ENCODE data around the gene KCNK13. TPM values are rescaled to one million over a fixed set of nuclear protein-coding genes. Genes with fewer than 3 reads are reported as not detected.

The KCNK13 gene
- polyA plus RNA-seq, 1 of the 3 experiments (the other 2 are of a cell fraction) = not detected

DNA sequence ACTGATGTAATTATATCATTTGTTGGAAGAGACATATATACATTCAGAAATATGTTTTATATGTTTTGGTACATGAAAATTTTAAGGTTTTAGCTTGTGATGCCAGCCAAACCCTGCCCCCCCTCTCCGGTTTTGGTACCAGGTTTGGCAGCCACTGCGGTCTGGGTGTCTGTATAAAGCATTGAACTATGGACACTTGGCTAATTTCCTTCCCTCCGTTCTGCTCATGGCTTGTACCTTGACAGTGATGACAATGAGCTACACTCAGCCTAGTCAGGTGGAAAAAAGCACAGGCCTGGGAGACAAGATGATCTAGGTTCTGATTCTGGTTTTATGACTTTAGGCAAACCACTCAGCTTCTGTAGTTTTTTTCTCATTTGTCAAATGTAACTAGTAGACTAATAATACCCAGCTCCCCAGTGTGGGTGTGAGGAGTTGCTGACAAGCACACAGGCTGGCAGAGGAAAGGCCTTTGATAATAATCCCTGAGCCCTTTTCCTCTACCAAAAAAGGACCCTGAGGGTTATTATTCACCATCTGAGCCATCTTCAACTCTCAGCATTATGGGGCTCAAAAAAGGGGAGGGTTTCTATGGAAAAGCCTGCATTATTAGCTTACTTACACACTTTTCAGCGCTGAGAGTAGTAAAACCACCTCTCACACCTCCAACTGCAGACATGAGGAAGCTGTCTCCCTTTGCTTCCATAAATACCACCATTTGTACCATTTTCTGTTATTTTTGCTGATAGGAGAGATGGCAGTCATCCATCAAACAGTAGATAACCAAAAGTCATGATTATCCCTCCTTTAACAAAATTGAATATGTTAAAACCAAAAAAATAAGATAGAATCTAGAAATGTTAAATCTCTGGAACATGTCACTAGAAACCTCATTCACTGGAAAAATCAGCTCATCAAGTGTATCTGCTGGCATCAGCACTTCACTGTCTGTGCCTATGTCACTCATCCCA lies 118.3 kb downstream of the KCNK13 start:
- peak; percentile 43 for DNase-seq
- no peaks in the 10 kb centered on the region for H3K79me2 ChIP-seq (ENCODE audit: insufficient read depth)
- H2AFZ ChIP-seq (ENCODE audit: low read depth) = no peak overlapping the region
- no peaks in the 10 kb centered on the region for H3K36me3 ChIP-seq (replicated peaks in 1 of 2; ENCODE audit: control insufficient read depth in 1 of 2, insufficient read depth in 2 of 2, low read length in 1 of 2)
- H3K4me2 ChIP-seq = no peak overlapping the region
- H3K9ac ChIP-seq = no peak overlapping the region
- H3K27me3 ChIP-seq (ENCODE audit: insufficient read depth) = no peaks in the 10 kb centered on the region; the same call in 1 of the 2 replicates
- H3F3A ChIP-seq (replicated peaks; ENCODE audit: insufficient read depth) = peaks cover 3% of the 10 kb centered on the region
- CTCF ChIA-PET = interaction anchor here (0.6 to 2.3 kb wide), 10 partner anchors 8 to 584 kb away, joined by 3 to 8 read pairs (median 4); no protein-coding TSS in a partner anchor
- POLR2A ChIA-PET = no interaction called here
- H3K4me1 ChIP-seq (ENCODE audit: control insufficient read depth in 1 of 2, insufficient read depth in 2 of 2, low read depth in 1 of 2, low read length in 1 of 2) = peaks cover 0 to 8% of the 10 kb centered on the region in 2 experiments; a peak in 2 of 4 replicates
- no peaks in the 10 kb centered on the region for H4K20me1 ChIP-seq (ENCODE audit: insufficient read depth)
- TF ChIP-seq RAD21 (IDR thresholded peaks at IDR 0.05; ENCODE audit: low read length) (no peak), ELF1 (IDR thresholded peaks at IDR 0.05) (no peak), RCOR1 (IDR thresholded peaks at IDR 0.05; ENCODE audit: low read length) (peak; percentile 73), EP300 (IDR thresholded peaks at IDR 0.05; ENCODE audit: borderline replicate concordance in 1 of 2, low read depth in 1 of 2, low read length in 1 of 2) (peak in 1 of 2 experiments; percentile 55; a peak in 2 of 4 replicates), GATA2 (CRISPR knock-in tag; IDR thresholded peaks at IDR 0.05) (peak; percentile 86)
- no peaks in the 10 kb centered on the region for H3K9me3 ChIP-seq
- 59% methylated on average over 4 of the region's 4 CpGs for WGBS (ENCODE audit: low lambda C conversion rate)
- H3K4me3 ChIP-seq (ENCODE audit: low read depth in 2 of 2, low read length in 1 of 2) = no peak overlapping the region
- H3K9me2 ChIP-seq = no peaks in the 10 kb centered on the region
- H3K27ac ChIP-seq (ENCODE audit: low read depth in 2 of 2, low read length in 1 of 2) = peak overlapping the region in 1 of 2 experiments; percentile 55; a peak in 2 of 4 replicates

GRCh38 chr14:90184094-90184493 lies 122.3 kb downstream of the KCNK13 start:
- H2AFZ ChIP-seq (ENCODE audit: low read depth) = no peak overlapping the region
- H3K9me2 ChIP-seq = no peaks in the 10 kb centered on the region
- no peaks in the 10 kb centered on the region for H3K79me2 ChIP-seq (ENCODE audit: insufficient read depth)
- H3K27ac ChIP-seq (ENCODE audit: low read depth in 2 of 2, low read length in 1 of 2) = no peak overlapping the region
- peaks cover 0 to 8% of the 10 kb centered on the region in 2 experiments; a peak in 2 of 4 replicates for H3K4me1 ChIP-seq (ENCODE audit: control insufficient read depth in 1 of 2, insufficient read depth in 2 of 2, low read depth in 1 of 2, low read length in 1 of 2)
- H3K4me3 ChIP-seq (ENCODE audit: low read depth in 2 of 2, low read length in 1 of 2) = no peak overlapping the region
- H3K36me3 ChIP-seq (replicated peaks in 1 of 2; ENCODE audit: control insufficient read depth in 1 of 2, insufficient read depth in 2 of 2, low read length in 1 of 2) = no peaks in the 10 kb centered on the region
- H3K9me3 ChIP-seq = no peaks in the 10 kb centered on the region
- ChIA-PET CTCF (no interaction called here), POLR2A (no interaction called here)
- no peaks in the 10 kb centered on the region for H3F3A ChIP-seq (replicated peaks; ENCODE audit: insufficient read depth)
- no peak overlapping the region for H3K4me2 ChIP-seq
- DNase-seq = no peak
- no peaks in the 10 kb centered on the region for H4K20me1 ChIP-seq (ENCODE audit: insufficient read depth)
- TF ChIP-seq JUND (IDR thresholded peaks at IDR 0.05) (no peak), RXRA (IDR thresholded peaks at IDR 0.05; ENCODE audit: borderline replicate concordance, low read depth) (no peak), RAD21 (IDR thresholded peaks at IDR 0.05; ENCODE audit: low read length) (no peak), FOXJ3 (CRISPR knock-in tag; IDR thresholded peaks at IDR 0.05) (no peak), GABPA (IDR thresholded peaks at IDR 0.05; ENCODE audit: low read depth) (no peak), RFX5 (IDR thresholded peaks at IDR 0.05; ENCODE audit: low read length) (no peak), EP300 (IDR thresholded peaks at IDR 0.05; ENCODE audit: borderline replicate concordance in 1 of 2, low read depth in 1 of 2, low read length in 1 of 2) (no peak), NRF1 (IDR thresholded peaks at IDR 0.05; ENCODE audit: low read depth, low read length) (no peak), GATA2 (CRISPR knock-in tag; IDR thresholded peaks at IDR 0.05) (no peak), TCF12 (IDR thresholded peaks at IDR 0.05) (no peak), ELF1 (IDR thresholded peaks at IDR 0.05) (no peak), FOSL2 (IDR thresholded peaks at IDR 0.05; ENCODE audit: borderline replicate concordance, low read depth) (no peak), TAF1 (IDR thresholded peaks at IDR 0.05; ENCODE audit: borderline replicate concordance, low read depth, low read length) (no peak)
- TF ChIP-seq, protein P1, sequence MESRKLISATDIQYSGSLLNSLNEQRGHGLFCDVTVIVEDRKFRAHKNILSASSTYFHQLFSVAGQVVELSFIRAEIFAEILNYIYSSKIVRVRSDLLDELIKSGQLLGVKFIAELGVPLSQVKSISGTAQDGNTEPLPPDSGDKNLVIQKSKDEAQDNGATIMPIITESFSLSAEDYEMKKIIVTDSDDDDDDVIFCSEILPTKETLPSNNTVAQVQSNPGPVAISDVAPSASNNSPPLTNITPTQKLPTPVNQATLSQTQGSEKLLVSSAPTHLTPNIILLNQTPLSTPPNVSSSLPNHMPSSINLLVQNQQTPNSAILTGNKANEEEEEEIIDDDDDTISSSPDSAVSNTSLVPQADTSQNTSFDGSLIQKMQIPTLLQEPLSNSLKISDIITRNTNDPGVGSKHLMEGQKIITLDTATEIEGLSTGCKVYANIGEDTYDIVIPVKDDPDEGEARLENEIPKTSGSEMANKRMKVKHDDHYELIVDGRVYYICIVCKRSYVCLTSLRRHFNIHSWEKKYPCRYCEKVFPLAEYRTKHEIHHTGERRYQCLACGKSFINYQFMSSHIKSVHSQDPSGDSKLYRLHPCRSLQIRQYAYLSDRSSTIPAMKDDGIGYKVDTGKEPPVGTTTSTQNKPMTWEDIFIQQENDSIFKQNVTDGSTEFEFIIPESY (IDR thresholded peaks at IDR 0.05; ENCODE audit: borderline replicate concordance, low read depth) = no peak
- 77% methylated on average over 13 of the region's 14 CpGs for WGBS (ENCODE audit: low lambda C conversion rate)
- H3K9ac ChIP-seq = no peak overlapping the region
- no peaks in the 10 kb centered on the region; the same call in 1 of the 2 replicates for H3K27me3 ChIP-seq (ENCODE audit: insufficient read depth)

All from SK-N-SH (cell line).